Upper lobe of left lung (tissue), 6 donors: ENCODE measurements around the gene CAMK1D. TPM values are rescaled to one million over a fixed set of nuclear protein-coding genes. Genes with fewer than 3 reads are reported as not detected.

Experiments
- ATAC-seq, 2 donors: fragments of 200-7000 bp; cut with Tn5 transposase; one replicate each; pipeline ENCODE4 v1.9.1; 2022; ENCODE audit warnings: mild to moderate bottlenecking in 2 of 2, moderate library complexity in 2 of 2; ENCODE audit not compliant: low FRiP score in 2 of 2
- DNase-seq, 2 donors: peaks; one replicate each; pipeline ENCODE4 v3.0.0-alpha.2; 2019 to 2020
- H3K27ac ChIP-seq, 4 donors: fragments of 200-600 bp; sonication (generic); one replicate each; pipeline ENCODE4 v1.5.1; 2016 to 2019
- H3K27me3 ChIP-seq, 4 donors: fragments of 200-600 bp; sonication (generic); one replicate each; pipeline ENCODE4 v1.5.1; 2017 to 2019
- H3K36me3 ChIP-seq, 4 donors: fragments of 200-600 bp; sonication (generic); one replicate each; pipeline ENCODE4 v1.5.1; 2016 to 2019
- H3K4me1 ChIP-seq, 4 donors: fragments of 200-600 bp; sonication (generic); one replicate each; pipeline ENCODE4 v1.5.1; 2018 to 2019
- H3K4me3 ChIP-seq, 4 donors: fragments of 200-600 bp; sonication (generic); one replicate each; pipeline ENCODE4 v1.5.1; 2017 to 2019; ENCODE audit warnings: mild to moderate bottlenecking in 2 of 4, moderate library complexity in 1 of 4
- H3K9me3 ChIP-seq, 4 donors: fragments of 200-600 bp; sonication (generic); one replicate each; pipeline ENCODE4 v1.5.1; 2018 to 2019
- EP300 ChIP-seq, 4 donors: sonication (generic); formaldehyde crosslinking; IDR thresholded peaks; one replicate each; pipeline ENCODE4 v1.5.1; 2017; ENCODE audit warnings: antibody characterized with exemption in 4 of 4, control low read depth in 2 of 4
- POLR2A ChIP-seq, 4 donors: fragments of 450-650 bp; IDR thresholded peaks; one replicate each; pipeline ENCODE4 v1.5.1; 2016 to 2017; ENCODE audit warnings: antibody characterized with exemption in 4 of 4, mild to moderate bottlenecking in 2 of 4
- POLR2AphosphoS5 ChIP-seq, 2 donors: sonication (generic); formaldehyde crosslinking; IDR thresholded peaks; one replicate each; pipeline ENCODE4 v1.5.1; 2017; ENCODE audit warnings: antibody characterized with exemption in 2 of 2
- WGBS, 2 donors: methylation state at CpG; one replicate each; pipeline ENCODE4 v1.1.5; 2017 to 2018; 5-methylcytosine and 5-hydroxymethylcytosine counted together
- total RNA-seq, 6 donors: library from RNA; depleted of rRNA in 4 of 6; stranded (reverse); fragments of >200 nt in 4 of 6; gene quantifications; one replicate each; pipeline versions ENCODE4 v1.1.0 to v1.2.1, GENCODE V29; 2016 to 2021
- TF ChIP-seq, protein P1 (sequence below), 6 experiments: fragments of 450-650 bp in 4 of 6; fragments of 200-600 bp in 2 of 6; sonication (generic) in 2 of 6; IDR thresholded peaks; one replicate each; pipeline ENCODE4 v1.5.1; 2016 to 2019; ENCODE audit warnings: antibody characterized with exemption in 6 of 6
- donor health status: DM: no; HTN: no; CAD: no; lungs with moderate emphysema.
- donor health status: DM: no; HTN: yes; CAD: no; lungs with severe emphysema.

CAMK1D gene
- total RNA-seq, 6 donors from 2014 or later, result 6.2 to 29.2 (median 19.0) TPM

- Histone ChIP-seq H3K9me3 (peaks cover 0 to 3% (median 0%) of the 10 kb centered on the region in 4 donors), H3K4me1 (no peaks in the 10 kb centered on the region), H3K27me3 (no peaks in the 10 kb centered on the region), H3K27ac (no peak overlapping the region), H3K36me3 (no peaks in the 10 kb centered on the region), H3K4me3 (no peak overlapping the region)
- no peak for TF ChIP-seq POLR2AphosphoS5 (IDR thresholded peaks at IDR 0.05)
- no peak for TF ChIP-seq EP300 (IDR thresholded peaks at IDR 0.05)
- no peak for TF ChIP-seq POLR2A (IDR thresholded peaks at IDR 0.05)
- TF ChIP-seq, protein P1, sequence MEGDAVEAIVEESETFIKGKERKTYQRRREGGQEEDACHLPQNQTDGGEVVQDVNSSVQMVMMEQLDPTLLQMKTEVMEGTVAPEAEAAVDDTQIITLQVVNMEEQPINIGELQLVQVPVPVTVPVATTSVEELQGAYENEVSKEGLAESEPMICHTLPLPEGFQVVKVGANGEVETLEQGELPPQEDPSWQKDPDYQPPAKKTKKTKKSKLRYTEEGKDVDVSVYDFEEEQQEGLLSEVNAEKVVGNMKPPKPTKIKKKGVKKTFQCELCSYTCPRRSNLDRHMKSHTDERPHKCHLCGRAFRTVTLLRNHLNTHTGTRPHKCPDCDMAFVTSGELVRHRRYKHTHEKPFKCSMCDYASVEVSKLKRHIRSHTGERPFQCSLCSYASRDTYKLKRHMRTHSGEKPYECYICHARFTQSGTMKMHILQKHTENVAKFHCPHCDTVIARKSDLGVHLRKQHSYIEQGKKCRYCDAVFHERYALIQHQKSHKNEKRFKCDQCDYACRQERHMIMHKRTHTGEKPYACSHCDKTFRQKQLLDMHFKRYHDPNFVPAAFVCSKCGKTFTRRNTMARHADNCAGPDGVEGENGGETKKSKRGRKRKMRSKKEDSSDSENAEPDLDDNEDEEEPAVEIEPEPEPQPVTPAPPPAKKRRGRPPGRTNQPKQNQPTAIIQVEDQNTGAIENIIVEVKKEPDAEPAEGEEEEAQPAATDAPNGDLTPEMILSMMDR (IDR thresholded peaks at IDR 0.05), result no peak
- DNase-seq (no peak), ATAC-seq (no peak)
- WGBS, 2 donors, result 71 to 76% methylated on average over 5 of the region's 5 CpGs
Measured at GRCh38 chr10:12629767-12630165, 280.4 kb downstream of the CAMK1D start.

DNA sequence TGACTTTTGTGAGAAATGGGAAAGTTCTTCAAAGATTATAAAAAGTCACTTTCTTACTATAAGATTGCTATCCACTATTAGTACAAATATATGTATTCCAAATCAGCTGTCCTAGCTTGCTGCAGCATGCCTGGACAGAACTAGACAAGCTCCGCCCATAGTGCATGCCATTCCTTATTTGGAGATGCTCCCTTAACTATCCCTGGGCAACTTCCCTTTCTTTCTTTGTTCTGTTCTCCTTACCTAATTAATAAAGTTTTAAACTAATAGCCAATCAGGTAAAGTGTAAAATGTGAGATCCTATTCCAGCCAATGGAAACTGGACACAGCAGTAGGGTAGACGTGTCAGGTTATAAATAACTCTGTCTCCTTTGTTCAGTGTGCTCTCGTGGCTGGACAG lies 281.9 kb downstream of the CAMK1D start:
- ATAC-seq, result no peak
- 66 to 73% methylated on average over 3 of the region's 3 CpGs for WGBS, 2 donors
- no peak for DNase-seq

DNA sequence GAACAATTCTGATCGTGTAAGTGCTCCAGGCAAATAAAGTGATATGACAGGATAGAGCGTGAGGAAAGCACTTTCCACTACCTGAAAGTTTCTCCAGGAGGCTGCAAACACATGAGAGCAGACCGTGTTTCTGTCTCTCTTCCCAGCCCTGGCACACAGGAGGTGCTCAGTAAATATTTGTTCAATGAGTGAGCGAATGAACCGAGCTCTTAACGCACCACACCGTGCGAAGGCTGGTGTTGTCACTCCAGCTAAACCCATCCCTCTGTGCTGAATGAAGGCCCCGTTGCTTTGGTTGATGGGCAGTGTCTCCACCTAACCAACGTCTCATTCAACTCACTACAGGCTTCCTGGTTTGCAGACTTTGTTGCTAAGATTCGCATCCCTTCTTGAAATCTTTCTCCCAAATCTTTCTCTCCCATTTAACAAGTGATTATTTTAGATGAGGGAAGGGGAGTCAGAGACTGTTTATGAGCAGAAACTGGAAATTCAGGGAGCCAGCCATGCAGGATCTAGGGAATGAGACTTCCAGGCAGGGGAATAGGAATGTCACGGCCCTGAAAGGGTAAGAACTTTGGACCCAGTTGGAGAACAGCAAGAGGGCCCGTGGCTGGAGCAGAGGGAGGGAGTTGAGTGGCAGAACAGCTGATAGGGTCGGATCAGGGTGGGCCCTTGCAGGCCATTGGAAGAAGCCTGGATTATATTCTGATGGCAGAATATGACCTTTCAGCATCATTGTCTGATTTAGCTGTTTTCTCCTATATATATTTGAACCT lies 282.6 kb downstream of the CAMK1D start:
- no peak overlapping the region for H3K27ac ChIP-seq

More for the DNA sequence above, 281.9 kb downstream of the CAMK1D start:
- Histone ChIP-seq H3K4me3 (no peak overlapping the region), H3K9me3 (peaks cover 0 to 3% (median 0%) of the 10 kb centered on the region in 4 donors), H3K4me1 (no peaks in the 10 kb centered on the region), H3K36me3 (no peaks in the 10 kb centered on the region), H3K27me3 (no peaks in the 10 kb centered on the region), H3K27ac (no peak overlapping the region)
- TF ChIP-seq POLR2A (IDR thresholded peaks at IDR 0.05), result no peak

DNA sequence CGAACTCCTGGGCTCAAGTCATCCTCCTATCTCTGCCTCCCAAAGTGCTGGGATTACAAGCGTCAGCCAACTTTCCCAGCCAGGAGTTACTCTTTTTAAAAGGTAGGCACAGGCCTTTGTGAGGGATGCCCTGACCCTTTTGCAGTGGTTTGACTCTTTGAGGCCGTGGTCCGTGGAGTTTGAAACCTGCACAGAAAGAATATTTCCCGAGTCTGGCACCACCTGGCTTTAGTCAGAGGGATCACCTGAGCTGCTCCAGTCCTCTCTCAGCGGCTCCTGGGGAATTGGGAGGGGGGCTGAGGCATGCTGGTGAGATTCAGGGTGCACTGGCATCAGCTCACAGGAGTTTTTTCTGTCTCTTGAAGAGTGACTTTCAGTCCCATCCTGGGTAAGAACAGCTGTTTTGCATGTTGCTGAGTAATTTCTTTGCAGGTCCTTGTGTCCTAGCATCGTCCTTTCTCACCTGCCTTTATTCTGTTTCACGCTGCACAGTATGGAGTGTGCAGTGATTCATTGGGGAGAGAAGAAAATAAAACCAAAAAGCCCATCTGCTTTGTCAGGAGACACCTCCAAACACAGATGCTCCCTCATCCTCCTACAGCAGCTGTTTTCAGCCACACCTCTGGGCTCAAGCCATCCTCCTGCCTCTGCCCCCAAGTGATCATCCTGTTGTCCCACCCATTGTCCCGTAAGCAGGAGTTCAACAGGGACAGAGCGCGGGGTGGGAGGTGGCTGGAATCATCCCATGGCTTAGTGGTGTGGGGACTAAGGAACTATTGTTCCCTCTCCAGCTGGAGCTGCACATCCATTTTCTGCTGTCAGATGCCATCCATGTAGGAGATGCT lies 284.7 kb downstream of the CAMK1D start:
- Histone ChIP-seq H3K27ac (no peak overlapping the region), H3K9me3 (peaks cover 0 to 3% (median 0%) of the 10 kb centered on the region in 4 donors), H3K4me1 (no peaks in the 10 kb centered on the region), H3K27me3 (no peaks in the 10 kb centered on the region), H3K36me3 (no peaks in the 10 kb centered on the region), H3K4me3 (no peak overlapping the region)
- TF ChIP-seq POLR2AphosphoS5 (IDR thresholded peaks at IDR 0.05), result no peak
- TF ChIP-seq EP300 (IDR thresholded peaks at IDR 0.05), result no peak
- no peak for ATAC-seq
- 80 to 92% methylated on average over 7 to 11 of the region's 11 CpGs for WGBS, 2 donors
- no peak for DNase-seq

More for the DNA sequence above, 282.6 kb downstream of the CAMK1D start:
- no peak overlapping the region for H3K4me3 ChIP-seq
- ATAC-seq (no peak), DNase-seq (no peak)
- H3K4me1 ChIP-seq, result no peaks in the 10 kb centered on the region
- TF ChIP-seq EP300 (IDR thresholded peaks at IDR 0.05) (no peak), POLR2AphosphoS5 (IDR thresholded peaks at IDR 0.05) (no peak), POLR2A (IDR thresholded peaks at IDR 0.05) (no peak)
- TF ChIP-seq, protein P1 (IDR thresholded peaks at IDR 0.05), result no peak
- H3K36me3 ChIP-seq, result no peaks in the 10 kb centered on the region
- no peaks in the 10 kb centered on the region for H3K27me3 ChIP-seq
- WGBS, 2 donors, result 70 to 81% methylated on average over 14 of the region's 14 CpGs
- H3K9me3 ChIP-seq, result peaks cover 0 to 3% (median 0%) of the 10 kb centered on the region in 4 donors

GRCh38 chr10:12634621-12634931 lies 285.2 kb downstream of the CAMK1D start:
- 76 to 82% methylated on average over 10 of the region's 10 CpGs for WGBS, 2 donors
- no peak overlapping the region for H3K27ac ChIP-seq
- no peak for DNase-seq
- no peak for ATAC-seq
- H3K27me3 ChIP-seq, result no peaks in the 10 kb centered on the region
- H3K4me3 ChIP-seq, result no peak overlapping the region
- TF ChIP-seq, protein P1 (IDR thresholded peaks at IDR 0.05), result no peak
- no peak for TF ChIP-seq EP300 (IDR thresholded peaks at IDR 0.05)
- TF ChIP-seq POLR2AphosphoS5 (IDR thresholded peaks at IDR 0.05), result no peak
- TF ChIP-seq POLR2A (IDR thresholded peaks at IDR 0.05), result no peak
- peaks cover 0 to 3% (median 0%) of the 10 kb centered on the region in 4 donors for H3K9me3 ChIP-seq
- H3K4me1 ChIP-seq, result no peaks in the 10 kb centered on the region
- no peaks in the 10 kb centered on the region for H3K36me3 ChIP-seq
